GM04503 (cell line): ENCODE measurements around the gene CAPN10.
A peak's percentile ranks its signal among the peaks of the same experiment; 100 is the strongest.
"Not testable (repeated sequence)": the region's sequence is repeated elsewhere in the genome, so short reads cannot be mapped to it uniquely, and the experiment has no call there.

Experiments used
- DNase-seq: peaks from one replicate; pipeline ENCODE4 v3.0.0-alpha.2; 2012; ENCODE audit warnings: low read depth

Gene CAPN10, protein sequence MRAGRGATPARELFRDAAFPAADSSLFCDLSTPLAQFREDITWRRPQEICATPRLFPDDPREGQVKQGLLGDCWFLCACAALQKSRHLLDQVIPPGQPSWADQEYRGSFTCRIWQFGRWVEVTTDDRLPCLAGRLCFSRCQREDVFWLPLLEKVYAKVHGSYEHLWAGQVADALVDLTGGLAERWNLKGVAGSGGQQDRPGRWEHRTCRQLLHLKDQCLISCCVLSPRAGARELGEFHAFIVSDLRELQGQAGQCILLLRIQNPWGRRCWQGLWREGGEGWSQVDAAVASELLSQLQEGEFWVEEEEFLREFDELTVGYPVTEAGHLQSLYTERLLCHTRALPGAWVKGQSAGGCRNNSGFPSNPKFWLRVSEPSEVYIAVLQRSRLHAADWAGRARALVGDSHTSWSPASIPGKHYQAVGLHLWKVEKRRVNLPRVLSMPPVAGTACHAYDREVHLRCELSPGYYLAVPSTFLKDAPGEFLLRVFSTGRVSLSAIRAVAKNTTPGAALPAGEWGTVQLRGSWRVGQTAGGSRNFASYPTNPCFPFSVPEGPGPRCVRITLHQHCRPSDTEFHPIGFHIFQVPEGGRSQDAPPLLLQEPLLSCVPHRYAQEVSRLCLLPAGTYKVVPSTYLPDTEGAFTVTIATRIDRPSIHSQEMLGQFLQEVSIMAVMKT

DNA sequence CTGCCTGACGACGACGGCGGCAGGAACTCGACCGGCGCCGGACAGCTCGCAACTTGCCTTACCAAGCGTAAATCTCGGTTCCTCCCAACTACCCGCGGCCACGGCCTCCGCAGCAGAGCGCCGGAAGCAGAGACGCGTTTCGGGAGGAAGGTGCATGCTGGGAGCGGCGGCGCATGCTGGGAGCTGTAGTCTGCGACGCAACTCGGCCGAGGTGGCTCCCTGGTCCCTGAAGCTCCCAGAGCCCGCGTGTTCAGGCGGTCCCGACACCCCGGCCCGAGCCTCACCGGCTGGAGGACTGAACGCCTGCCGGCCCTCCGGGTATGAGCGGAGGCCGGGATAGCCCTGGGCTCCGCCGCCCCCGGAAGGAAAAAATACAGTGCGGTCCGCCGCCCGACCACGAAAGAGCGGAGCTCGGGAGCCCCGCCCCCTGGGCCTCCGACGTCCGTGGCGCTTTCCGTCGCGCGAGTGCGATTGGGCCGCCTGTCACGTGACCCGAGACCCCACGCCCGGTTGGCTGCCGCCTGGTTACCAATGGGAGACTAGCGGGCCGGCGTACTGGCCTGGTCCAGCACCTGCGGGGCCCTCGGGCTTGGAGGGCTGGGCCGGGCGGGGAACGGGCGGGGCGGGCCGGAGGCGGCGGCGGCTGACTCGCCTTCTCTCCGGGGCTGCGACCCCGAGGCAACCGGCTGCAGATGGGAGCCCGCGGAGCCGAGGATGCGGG lies at the start of gene CAPN10:
Gene CAPN10, plus strand, starts transcription at position 537 of the 721 bp plus-strand sequence. Its CDS starts 178 bp downstream, at position 715.
- DNase-seq: peak; percentile 71

DNA sequence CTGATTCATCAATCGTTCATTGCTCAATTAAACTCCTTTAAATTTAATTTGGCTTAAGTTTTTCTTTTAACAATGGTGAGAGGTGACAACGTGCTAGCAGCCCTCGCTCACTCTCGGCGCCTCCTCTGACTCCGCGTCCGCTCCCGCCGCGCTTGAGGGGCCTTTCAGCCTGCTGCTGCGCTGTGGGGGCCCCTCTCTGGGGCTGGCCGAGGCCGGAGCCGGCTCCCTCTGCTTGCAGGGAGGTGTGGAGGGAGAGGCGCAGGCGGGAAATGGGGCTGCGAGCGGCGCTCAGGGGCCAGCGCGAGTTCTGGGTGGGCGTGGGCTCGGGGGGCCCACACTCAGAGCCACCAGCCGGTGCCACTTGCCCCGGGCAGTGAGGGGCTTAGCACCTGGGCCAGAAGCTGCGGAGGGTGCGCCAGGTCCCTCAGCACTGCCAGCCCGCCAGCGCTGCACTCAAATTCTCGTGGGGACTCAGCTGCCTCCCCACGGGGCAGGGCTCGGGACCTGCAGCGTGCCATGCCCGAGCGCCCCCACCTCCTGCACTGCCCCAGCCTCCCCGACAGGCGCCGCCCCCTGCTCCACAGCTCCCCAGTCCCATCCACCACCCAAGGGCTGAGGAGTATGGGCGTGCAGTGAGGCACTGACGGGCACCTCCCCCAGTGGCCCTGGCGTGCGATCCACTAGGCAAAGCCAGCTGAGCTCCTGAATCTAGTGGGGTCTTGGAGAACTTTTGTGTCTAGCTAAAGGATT lies 48.3 kb upstream of the CAPN10 start:
- no peak for DNase-seq

DNA sequence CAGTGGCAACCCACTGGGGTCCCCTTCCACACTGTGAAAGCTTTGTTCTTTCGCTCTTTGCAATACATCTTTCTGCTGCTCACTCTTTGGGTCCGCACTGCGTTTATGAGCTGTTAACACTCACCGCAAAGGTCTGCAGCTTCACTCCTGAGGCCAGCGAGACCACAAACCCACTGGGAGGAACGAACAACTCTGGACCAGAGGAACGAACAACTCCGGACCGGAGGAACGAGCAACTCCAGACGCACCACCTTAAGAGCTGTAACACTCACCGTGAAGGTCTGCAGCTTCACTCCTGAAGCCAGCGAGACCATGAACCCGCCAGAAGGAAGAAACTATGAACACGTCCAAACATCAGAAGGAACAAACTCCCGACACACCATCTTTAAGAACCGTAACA lies 47.4 kb upstream of the CAPN10 start:
- not testable (repeated sequence) for DNase-seq

DNA sequence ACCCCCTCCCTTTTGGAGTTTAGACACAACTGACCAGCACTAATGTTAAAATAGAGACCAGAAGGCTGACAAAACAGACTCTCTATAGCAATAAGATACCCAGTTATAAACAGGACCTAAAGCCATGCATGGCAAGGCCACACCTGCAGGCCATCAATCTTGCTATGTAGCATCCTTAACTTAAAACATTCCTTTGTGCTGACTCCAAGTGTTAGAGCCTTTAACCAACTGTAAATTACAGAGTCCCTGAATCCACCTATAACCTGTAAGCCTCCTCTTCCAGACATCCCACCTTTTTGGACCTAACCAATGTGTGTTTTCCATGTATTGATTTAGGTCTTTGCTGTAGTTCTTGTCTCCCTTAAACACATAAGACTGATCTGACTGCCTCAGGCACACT lies 46.6 kb upstream of the CAPN10 start:
- no peak for DNase-seq

DNA sequence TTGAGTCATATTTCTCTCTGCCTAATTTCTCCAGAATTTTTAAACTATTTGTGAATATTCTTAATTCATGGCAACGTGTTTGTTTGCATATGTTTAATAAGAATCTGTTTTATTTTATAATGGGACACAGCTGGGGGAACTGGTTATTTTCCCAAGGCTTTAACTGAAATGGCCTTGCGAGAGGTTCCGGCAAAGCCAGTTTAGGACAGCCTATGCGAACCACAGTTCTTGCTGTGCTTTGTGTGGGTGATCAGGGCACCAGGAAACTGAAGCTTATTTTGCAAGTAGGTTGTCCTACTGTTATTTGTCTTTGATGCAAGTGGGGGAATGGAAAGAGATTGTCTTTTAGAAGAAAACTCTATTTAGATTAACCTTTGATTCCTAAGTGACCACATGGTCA lies 35.2 kb upstream of the CAPN10 start:
- no peak for DNase-seq

DNA sequence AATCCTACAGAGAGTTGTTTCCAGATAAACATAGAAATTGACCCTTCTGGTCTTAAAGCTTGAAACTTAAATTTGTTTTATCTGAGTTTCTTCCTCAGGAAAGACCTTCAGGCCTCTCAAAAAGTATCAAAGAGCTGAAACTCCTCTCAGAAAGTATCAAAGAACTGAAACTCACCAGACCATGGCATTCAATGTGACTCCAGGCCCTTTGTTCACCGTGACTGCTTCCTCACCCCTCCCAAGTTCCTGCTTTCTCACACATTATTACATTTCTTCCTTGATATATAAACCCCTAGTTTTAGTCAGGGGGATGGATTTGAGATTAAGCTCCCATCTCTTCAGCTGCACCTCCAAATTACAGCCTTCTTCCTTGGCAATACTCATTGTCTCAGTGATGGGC lies 34.7 kb upstream of the CAPN10 start:
- DNase-seq: no peak

DNA sequence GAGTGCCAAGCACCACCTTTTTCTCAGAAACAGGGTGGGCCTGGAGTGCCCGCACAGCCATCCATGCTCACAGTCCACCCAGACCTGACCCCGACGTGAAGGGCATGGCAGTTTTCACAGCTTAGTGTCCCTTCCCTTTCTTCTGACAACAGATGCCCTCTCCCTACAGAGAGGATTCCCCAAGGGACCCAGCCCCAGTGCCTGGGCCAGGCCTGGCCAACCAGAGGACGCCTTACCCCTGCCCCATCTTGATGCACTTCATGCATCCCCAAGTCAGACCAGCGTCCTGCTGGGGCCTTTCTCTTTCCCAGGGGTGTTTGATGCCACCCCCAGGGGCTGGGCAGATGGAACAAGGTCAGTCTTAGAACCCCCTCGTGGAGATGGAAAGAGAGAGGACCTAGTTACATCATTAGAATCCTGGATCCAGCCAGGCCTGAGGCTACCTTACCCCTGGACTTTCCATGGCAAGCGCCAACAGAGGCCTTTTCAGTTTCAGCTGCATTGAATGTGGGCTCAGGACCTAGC lies 32.5 kb upstream of the CAPN10 start:
- DNase-seq: no peak

DNA sequence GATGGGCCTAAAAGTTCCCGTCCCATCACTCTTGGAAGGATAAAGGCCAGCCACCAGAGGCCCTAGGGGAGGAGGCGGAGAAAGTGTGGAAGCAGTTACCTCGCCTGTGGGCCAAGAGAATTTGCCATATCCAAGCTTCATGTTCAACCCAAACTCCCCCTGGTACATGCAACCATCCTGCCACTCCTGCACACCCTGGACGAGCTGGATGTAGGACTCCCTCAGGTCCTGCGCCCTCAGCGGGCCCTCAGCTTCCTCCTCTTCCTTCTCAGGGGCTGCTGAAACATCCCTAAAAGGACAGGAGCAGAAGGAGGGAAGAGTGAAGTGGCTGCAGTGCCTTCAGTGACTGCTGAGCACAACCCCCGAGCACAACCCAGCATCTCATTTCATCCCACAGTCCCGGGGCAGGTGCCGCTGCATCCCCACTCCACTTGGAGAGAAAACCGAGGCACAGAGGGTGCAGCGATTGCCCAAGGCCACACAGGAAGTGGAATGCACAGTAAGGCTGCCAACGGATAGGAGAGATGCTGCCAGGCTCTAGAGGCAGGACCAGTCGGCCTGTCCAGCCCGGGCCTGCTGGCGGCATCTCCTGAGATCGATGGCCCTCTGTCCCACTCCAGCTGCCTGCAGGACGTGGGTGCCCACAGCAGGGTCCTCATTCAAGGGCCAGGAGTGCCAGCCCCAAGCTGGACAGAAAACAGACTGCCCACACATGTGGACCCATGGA lies 31.6 kb upstream of the CAPN10 start:
- DNase-seq: no peak

DNA sequence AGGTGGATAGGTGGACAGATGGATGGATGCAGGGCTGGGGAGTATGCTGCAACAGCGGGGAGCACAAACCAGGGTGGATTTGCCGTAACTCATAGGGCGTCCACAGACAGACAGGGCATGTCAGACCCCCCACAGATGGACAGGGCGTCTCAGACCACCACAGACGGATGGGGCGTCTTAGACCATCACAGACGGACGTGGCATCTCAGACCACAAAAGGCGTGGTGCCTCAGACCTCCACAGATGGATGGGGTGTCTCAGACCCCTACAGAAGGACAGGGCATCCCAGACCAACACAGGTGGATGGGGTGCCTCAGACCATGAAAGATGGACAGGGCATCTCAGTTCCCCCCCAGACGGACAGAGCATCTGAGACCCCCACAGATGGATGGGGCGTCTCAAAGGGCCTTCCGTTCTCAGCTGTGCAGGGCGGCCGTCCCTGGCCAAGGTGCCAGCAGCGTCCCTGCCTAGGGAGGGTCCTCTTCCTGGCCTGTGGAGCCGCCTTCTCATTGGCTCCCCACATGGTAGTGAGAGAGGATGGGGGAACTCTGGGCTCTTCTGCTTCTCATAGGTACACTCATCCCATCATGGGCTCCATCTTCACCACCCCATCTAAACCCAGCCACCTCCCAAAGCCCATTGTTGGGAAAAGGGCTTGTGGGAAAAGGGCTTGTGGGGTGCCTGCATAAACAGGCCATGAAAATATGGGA lies 30.8 kb upstream of the CAPN10 start:
- DNase-seq: no peak

DNA sequence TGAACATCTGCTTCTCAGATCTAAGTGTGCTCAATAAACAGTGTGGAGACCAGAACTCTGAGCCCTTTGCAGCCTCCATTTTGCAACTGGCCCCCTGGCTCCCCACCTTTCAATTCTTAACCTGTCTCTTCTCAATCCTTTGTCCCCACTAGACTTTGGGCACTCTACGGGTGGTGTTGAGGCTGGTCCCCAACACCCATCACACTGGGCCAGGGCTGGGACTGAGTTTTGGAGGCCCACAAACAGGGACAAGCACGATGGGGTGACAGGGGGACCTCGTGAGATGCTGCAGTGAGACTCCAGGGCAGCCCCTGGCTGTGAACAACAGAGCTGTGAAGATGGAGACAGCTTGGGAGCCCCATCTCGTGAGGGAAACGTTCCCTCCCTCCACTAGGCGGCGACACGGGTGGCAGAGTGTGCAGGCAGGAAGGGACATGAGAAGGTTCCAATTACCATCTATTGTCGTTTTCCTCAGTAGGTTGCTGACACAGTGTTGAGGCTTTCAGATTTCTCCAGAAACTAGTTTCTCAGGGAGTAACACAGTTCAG lies 29.9 kb upstream of the CAPN10 start:
- DNase-seq: no peak

DNA sequence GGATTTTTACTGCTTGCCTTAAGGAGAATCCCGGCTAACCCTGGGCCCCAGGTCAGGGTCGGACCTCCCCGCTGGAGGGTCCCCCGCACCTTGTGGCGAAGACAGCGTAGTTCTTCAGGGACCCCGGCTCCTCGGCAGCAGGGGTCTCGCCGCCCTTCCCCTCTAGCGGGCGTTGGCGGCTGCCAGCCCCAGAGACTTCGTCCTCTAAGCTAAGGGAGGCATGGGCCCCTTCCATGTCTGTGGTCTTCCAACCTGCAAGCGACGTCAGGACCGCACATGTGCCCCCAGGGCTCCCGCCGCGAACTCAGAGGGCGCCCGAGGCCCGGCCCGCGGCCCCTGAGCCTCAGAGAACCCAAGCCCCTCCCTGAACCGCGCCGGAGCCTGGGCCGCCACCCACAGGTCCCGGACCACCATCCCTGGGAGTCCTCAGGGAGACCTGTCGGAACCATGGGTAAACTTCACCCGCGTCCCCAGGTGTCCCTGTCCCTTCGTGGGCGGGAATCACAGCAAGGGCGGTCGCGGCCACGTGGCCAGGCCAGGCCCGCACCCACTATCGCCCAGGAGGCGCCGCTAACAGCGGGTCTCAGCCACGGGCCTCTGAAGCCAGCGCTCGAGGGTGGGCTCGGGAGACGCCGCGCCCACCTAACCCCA lies 29.3 kb upstream of the CAPN10 start:
- no peak for DNase-seq

DNA sequence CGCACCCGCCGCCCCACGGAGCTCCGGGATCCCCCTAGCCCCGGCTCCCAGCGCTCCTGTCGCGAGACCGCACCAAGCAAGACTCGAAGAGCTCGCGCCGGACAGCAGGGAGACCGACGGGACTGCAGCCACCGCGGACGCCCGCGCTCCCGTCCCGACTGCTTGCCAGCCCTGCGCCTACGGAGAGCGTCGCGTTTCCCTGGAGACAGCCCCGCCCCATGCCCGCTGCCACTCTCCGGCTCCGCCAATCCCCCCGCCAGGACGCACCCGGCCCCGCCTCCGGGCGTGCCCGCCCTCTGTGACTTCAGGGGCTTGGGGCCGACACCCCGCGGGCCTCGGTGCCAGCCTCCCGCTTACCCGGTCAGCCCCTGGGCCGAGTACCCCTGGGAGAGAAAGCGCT lies 28.7 kb upstream of the CAPN10 start, which contains the start of gene ANKMY1:
Gene ANKMY1, minus strand, starts transcription at position 181 of the 400 bp plus-strand sequence. CDS start 653 bp downstream, outside the sequence.
- DNase-seq: peak; percentile 21

DNA sequence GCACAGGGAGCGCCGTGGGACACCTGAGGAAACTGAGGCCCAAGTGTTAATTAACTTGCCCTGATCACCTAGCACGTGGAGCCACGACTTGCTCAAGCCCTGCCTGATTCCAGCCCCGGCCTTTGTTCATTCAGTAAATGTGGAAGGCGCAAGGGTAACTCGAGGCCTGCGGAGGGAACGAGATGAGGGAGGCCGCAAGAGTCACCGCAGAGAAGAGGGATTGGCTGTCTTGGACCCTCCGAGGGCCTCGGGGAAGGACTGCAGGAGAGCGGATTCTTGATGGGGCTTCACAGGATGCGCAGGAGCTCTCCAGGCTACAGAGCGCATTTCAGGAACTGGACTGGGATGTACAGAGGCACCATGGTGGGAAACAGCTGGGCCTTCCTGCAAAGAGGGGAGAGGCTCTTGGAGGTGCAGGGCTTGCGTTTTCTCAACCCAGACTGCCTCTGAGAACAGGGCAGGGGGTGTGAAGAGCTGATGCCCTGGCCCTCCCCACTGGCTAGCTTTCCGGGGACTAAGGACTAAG lies 28.2 kb upstream of the CAPN10 start:
- no peak for DNase-seq

DNA sequence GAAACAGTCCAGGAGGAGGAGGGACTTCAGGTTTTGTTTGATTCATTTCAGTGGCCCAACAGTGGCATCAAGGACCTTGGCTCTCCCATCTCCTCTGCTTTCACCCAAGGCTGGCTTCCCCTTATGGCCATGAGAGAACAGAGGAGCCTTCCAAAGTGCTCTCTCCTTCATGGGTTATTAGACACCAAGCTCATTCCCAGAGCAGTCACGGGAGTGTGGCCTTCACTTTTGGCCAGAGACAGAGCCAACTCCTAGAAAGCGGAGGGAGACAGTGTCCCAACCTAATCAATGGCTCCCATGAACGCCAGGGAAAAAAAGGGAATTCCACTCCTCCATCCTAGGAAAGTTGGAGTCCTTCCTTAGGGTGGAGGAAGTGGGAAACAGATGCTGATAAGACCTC lies 27.2 kb upstream of the CAPN10 start:
- no peak for DNase-seq

DNA sequence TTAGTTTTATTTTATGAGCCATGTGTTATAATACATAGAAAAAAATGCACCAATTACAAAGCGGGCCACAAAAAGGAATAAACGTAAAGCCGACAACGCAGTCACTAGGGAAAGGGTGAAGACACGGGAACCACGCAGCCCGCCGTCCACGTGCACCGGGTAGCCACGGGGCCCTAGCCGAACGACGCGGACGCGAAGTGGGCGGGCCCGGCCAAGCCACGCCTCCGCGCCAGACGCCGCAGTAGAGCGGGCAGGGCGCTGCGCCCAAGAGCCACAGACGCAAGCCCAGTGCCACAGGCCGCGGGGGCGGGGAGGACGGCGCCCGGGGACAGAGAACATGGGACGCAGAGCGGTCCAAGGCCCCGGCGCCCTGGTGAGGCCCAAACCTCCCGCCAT lies 26.5 kb upstream of the CAPN10 start, which contains the start of gene DUSP28:
Gene DUSP28, plus strand, starts transcription at position 274 of the 396 bp plus-strand sequence. CDS start 328 bp downstream, outside the sequence.
- peak; percentile 40 for DNase-seq

DNA sequence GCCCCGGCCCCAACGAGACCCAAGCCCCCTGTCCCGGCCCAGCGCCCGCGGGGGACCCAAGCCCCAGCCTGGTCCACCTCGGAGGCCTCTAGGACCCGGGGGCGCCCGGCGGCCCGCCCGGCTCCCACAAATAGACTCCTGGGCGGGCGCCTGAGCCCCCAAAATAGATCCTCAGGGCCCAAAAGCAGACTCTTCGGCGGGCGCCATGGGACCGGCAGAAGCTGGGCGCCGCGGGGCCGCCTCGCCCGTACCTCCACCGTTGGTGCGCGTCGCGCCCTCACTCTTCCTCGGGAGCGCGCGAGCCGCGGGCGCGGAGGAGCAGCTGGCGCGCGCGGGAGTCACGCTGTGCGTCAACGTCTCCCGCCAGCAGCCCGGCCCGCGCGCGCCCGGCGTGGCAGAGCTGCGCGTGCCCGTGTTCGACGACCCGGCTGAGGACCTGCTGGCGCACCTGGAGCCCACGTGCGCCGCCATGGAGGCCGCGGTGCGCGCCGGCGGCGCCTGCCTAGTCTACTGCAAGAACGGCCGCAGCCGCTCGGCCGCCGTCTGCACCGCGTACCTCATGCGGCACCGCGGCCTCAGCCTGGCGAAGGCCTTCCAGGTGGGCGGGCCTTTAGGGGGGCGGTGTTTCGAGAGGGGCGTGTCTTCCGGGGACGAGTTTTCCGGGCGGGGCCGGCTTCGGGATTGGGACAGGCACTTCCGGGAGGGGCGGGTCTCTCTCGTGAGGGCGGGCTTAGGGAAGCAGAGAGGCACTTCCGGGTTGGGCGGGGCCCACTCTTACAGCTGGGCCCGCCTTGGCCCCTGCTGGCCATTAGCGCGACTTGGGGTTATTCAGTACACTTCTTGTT lies 25.8 kb upstream of the CAPN10 start:
- DNase-seq: peak; percentile 75

DNA sequence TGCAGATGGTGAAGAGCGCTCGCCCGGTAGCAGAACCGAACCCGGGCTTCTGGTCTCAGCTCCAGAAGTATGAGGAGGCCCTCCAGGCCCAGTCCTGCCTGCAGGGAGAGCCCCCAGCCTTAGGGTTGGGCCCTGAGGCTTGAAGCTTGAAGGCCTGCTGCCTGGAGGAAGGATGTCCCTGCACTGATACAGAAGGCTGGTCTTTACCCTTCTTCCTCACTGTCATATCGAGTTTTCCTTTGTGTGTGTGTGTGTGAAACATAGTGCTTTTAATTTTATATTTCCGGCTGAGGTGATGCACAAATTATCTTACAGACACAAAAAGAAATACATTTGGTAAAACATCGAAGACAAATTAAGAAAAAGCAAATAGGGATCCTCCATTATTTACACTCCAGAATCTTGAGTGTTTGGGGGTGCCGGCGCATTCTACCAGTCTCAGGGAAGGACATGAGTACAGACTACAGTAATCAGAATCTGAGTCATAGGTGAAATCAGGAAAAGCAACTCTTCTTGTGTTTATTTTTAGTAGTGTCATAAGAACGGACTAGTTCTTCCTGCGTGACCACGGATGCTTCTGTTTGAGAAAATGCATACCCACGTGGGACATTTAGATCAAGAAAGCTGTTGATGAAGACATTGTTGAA lies 25.1 kb upstream of the CAPN10 start:
- peak; percentile 59 for DNase-seq

DNA sequence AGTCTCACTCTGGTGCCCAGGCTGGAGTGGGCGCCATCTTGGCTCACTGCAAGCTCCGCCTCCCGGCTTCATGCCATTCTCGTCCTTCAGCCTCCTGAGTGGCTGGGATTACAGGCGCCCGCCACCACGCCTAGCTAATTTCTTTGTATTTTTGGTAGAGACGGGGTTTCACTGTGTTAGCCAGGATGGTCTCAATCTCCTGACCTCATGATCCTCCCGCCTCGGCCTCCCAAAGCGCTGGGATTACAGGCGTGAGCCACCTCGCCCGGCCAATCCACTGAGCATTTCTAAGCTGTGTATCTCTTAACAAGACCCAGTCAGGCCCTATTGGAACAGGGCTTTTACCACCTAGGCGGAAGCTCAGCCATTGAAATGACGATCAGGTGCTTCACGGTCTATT lies 23.3 kb upstream of the CAPN10 start:
- not testable (repeated sequence) for DNase-seq
